ENCODE results near the gene SNN. TPM values are rescaled to one million over a fixed set of nuclear protein-coding genes. Genes with fewer than 3 reads are reported as not detected.

SNN gene
- total RNA-seq, 2 donors from 2014 or later = 3.3 to 4.9 TPM

- H3K9me3 Mint-ChIP-seq = no peaks in the 10 kb centered on the region
- ATAC-seq (replicated peaks) = no peak
- H3K4me3 Mint-ChIP-seq = peak overlapping the region; percentile 7
- peak overlapping the region; percentile 62 for H3K27ac Mint-ChIP-seq
- H3K36me3 Mint-ChIP-seq (ENCODE audit: low read depth) = peaks cover 56% of the 10 kb centered on the region
- H3K27me3 Mint-ChIP-seq = no peaks in the 10 kb centered on the region
- peaks cover 27% of the 10 kb centered on the region for H3K4me1 Mint-ChIP-seq
Observed at GRCh38 chr16:11677451-11677951, 9.2 kb downstream of the SNN start.

- H3K27me3 Mint-ChIP-seq = no peaks in the 10 kb centered on the region
- peak; percentile 9 for ATAC-seq (replicated peaks)
- peaks cover 35% of the 10 kb centered on the region for H3K4me1 Mint-ChIP-seq
- peak overlapping the region; percentile 7 for H3K4me3 Mint-ChIP-seq
- H3K36me3 Mint-ChIP-seq (ENCODE audit: low read depth) = peaks cover 63% of the 10 kb centered on the region
- no peaks in the 10 kb centered on the region for H3K9me3 Mint-ChIP-seq
- no peak overlapping the region for H3K27ac Mint-ChIP-seq
Observed at GRCh38 chr16:11677959-11678881, 10.0 kb downstream of the SNN start.

GRCh38 chr16:11679250-11679649 lies 11.0 kb downstream of the SNN start:
- H3K4me3 Mint-ChIP-seq = no peak overlapping the region
- H3K36me3 Mint-ChIP-seq (ENCODE audit: low read depth) = peaks cover 73% of the 10 kb centered on the region
- no peak for ATAC-seq (replicated peaks)
- no peaks in the 10 kb centered on the region for H3K27me3 Mint-ChIP-seq
- no peak overlapping the region for H3K27ac Mint-ChIP-seq
- H3K4me1 Mint-ChIP-seq = peaks cover 37% of the 10 kb centered on the region
- H3K9me3 Mint-ChIP-seq = no peaks in the 10 kb centered on the region

- peak overlapping the region; percentile 44 for H3K27ac Mint-ChIP-seq
Observed at GRCh38 chr16:11679941-11680911, 12.0 kb downstream of the SNN start.

GRCh38 chr16:11681556-11681955 lies 13.3 kb downstream of the SNN start:
- Mint-ChIP-seq H3K4me1 (peaks cover 32% of the 10 kb centered on the region), H3K36me3 (ENCODE audit: low read depth) (peaks cover 96% of the 10 kb centered on the region), H3K27ac (peak overlapping the region; percentile 45), H3K4me3 (peak overlapping the region; percentile 55), H3K27me3 (no peaks in the 10 kb centered on the region), H3K9me3 (no peaks in the 10 kb centered on the region)
- ATAC-seq (replicated peaks) = peak; percentile 6

More at GRCh38 chr16:11679941-11680911, 12.0 kb downstream of the SNN start:
- peaks cover 32% of the 10 kb centered on the region for H3K4me1 Mint-ChIP-seq
- no peaks in the 10 kb centered on the region for H3K27me3 Mint-ChIP-seq
- peaks cover 83% of the 10 kb centered on the region for H3K36me3 Mint-ChIP-seq (ENCODE audit: low read depth)
- no peaks in the 10 kb centered on the region for H3K9me3 Mint-ChIP-seq
- H3K4me3 Mint-ChIP-seq = peak overlapping the region; percentile 55
- ATAC-seq (replicated peaks) = no peak

- H3K27ac Mint-ChIP-seq = peak overlapping the region; percentile 53
- no peaks in the 10 kb centered on the region for H3K27me3 Mint-ChIP-seq
- peaks cover 32% of the 10 kb centered on the region for H3K4me1 Mint-ChIP-seq
- no peaks in the 10 kb centered on the region for H3K9me3 Mint-ChIP-seq
- peaks cover 99% of the 10 kb centered on the region for H3K36me3 Mint-ChIP-seq (ENCODE audit: low read depth)
- ATAC-seq (replicated peaks) = no peak
- H3K4me3 Mint-ChIP-seq = peak overlapping the region; percentile 55
Observed at GRCh38 chr16:11681976-11682654, 13.9 kb downstream of the SNN start.

- no peaks in the 10 kb centered on the region for H3K27me3 Mint-ChIP-seq
- peak; percentile 90 for ATAC-seq (replicated peaks)
- peaks cover 99% of the 10 kb centered on the region for H3K36me3 Mint-ChIP-seq (ENCODE audit: low read depth)
- H3K4me3 Mint-ChIP-seq = peak overlapping the region; percentile 55
- H3K27ac Mint-ChIP-seq = peak overlapping the region; percentile 53
- H3K9me3 Mint-ChIP-seq = no peaks in the 10 kb centered on the region
- H3K4me1 Mint-ChIP-seq = peaks cover 34% of the 10 kb centered on the region
Observed at GRCh38 chr16:11682655-11683096, 14.4 kb downstream of the SNN start.

GRCh38 chr16:11683145-11683544 lies 14.9 kb downstream of the SNN start:
- Mint-ChIP-seq H3K27me3 (no peaks in the 10 kb centered on the region), H3K9me3 (no peaks in the 10 kb centered on the region), H3K27ac (peak overlapping the region; percentile 53), H3K36me3 (ENCODE audit: low read depth) (peaks cover 99% of the 10 kb centered on the region), H3K4me1 (peaks cover 36% of the 10 kb centered on the region), H3K4me3 (peak overlapping the region; percentile 55)
- ATAC-seq (replicated peaks) = no peak

GRCh38 chr16:11684231-11685025 lies 16.2 kb downstream of the SNN start:
- no peaks in the 10 kb centered on the region for H3K9me3 Mint-ChIP-seq
- no peak overlapping the region for H3K4me3 Mint-ChIP-seq
- peaks cover 99% of the 10 kb centered on the region for H3K36me3 Mint-ChIP-seq (ENCODE audit: low read depth)
- no peak overlapping the region for H3K27ac Mint-ChIP-seq
- H3K27me3 Mint-ChIP-seq = no peaks in the 10 kb centered on the region
- peaks cover 30% of the 10 kb centered on the region for H3K4me1 Mint-ChIP-seq
- no peak for ATAC-seq (replicated peaks)

GRCh38 chr16:11685844-11686618 lies 17.8 kb downstream of the SNN start:
- H3K27me3 Mint-ChIP-seq = no peaks in the 10 kb centered on the region
- peaks cover 99% of the 10 kb centered on the region for H3K36me3 Mint-ChIP-seq (ENCODE audit: low read depth)
- no peaks in the 10 kb centered on the region for H3K9me3 Mint-ChIP-seq
- H3K4me3 Mint-ChIP-seq = no peak overlapping the region
- ATAC-seq (replicated peaks) = no peak
- peaks cover 33% of the 10 kb centered on the region for H3K4me1 Mint-ChIP-seq
- H3K27ac Mint-ChIP-seq = peak overlapping the region; percentile 46

- no peaks in the 10 kb centered on the region for H3K9me3 Mint-ChIP-seq
Observed at GRCh38 chr16:11686713-11687380, 18.6 kb downstream of the SNN start.

More at GRCh38 chr16:11686713-11687380, 18.6 kb downstream of the SNN start:
- Mint-ChIP-seq H3K27me3 (no peaks in the 10 kb centered on the region), H3K27ac (peak overlapping the region; percentile 46), H3K4me3 (no peak overlapping the region), H3K4me1 (peaks cover 27% of the 10 kb centered on the region), H3K36me3 (ENCODE audit: low read depth) (peaks cover 99% of the 10 kb centered on the region)
- ATAC-seq (replicated peaks) = no peak

Measured in activated T-helper 17 cell treated with anti-CD3 and anti-CD28 coated beads, Interleukin-2, amount 50 U/mL, for 72 hours (primary cell).